Mucosa of stomach (tissue), 1 donor: ENCODE results near the gene STX11.
A peak's percentile ranks its signal among the peaks of the same experiment; 100 is the strongest.

Experiments used
- H3K27me3 ChIP-seq: one replicate; pipeline ENCODE4 v1.7.0; 2013; ENCODE audit warnings: mild to moderate bottlenecking, low read length; ENCODE audit not compliant: control insufficient read depth, insufficient read depth
- H3K36me3 ChIP-seq: one replicate; pipeline ENCODE4 v1.7.0; 2013; ENCODE audit warnings: low read length; ENCODE audit not compliant: control insufficient read depth, insufficient read depth
- H3K4me1 ChIP-seq: one replicate; pipeline ENCODE4 v1.7.0; 2013; ENCODE audit warnings: mild to moderate bottlenecking, low read length; ENCODE audit not compliant: control insufficient read depth, insufficient read depth
- H3K4me3 ChIP-seq: one replicate; pipeline ENCODE4 v1.7.0; 2013; ENCODE audit warnings: low read length
- H3K9ac ChIP-seq: one replicate; pipeline ENCODE4 v1.7.0; 2013; ENCODE audit warnings: mild to moderate bottlenecking, low read length, moderate library complexity
- H3K9me3 ChIP-seq: one replicate; pipeline ENCODE4 v1.7.0; 2013; ENCODE audit warnings: mild to moderate bottlenecking, low read length, moderate library complexity; ENCODE audit not compliant: control insufficient read depth
- donor health status: Pancreatic carcinoma.

STX11 gene

DNA sequence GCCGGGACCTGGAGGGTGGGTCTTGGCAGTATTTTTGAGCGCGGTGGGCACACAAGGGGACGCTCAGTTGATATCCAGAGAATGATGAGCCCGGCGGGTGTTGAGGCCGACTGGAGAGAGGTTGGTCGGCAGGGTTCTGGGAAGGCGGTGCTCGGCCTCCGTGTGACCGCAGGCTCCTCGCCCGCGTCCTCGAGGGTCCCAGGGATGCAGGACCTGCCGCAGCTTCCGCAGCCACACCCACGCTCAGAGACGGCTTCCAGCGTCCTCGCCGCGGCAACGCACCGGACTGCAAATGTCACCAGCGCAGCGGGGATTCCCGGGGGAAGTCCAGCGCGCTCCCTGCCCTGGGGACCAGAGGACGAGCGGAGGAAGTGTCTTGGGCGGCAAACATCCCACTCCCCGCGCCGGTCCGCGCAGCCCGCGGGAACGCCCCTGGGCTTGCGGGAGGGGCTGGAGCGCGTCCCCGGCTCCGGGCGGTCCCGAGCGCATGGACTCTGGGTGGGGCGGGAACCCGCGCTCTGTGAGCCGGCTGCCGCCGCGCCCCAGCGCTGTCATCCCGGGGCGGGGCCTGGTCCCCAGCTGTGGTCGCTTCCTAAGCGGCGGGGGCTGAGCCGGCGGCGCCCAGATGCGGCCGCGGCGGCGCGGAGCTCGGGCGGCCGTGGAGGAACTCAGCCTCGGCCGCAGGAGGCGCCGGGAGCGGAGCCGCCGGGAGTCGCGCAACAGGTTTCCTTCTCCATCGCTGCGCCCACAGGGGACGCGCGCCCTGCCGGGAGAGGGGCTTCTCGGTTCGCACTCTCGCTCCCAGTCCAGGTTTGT is at the start of gene STX11:
STX11 (plus strand) TSS at position 624 of the 816 bp plus-strand sequence. CDS start 36,111 bp downstream, outside the sequence.
- Histone ChIP-seq H3K27me3 (peaks cover 38% of the 10 kb centered on the region), H3K4me3 (peak within 1 kb of the TSS; percentile 38), H3K36me3 (no peaks in the 10 kb centered on the region), H3K9me3 (peaks cover 4% of the 10 kb centered on the region), H3K4me1 (peaks cover 9% of the 10 kb centered on the region), H3K9ac (peak within 1 kb of the TSS; percentile 42)

DNA sequence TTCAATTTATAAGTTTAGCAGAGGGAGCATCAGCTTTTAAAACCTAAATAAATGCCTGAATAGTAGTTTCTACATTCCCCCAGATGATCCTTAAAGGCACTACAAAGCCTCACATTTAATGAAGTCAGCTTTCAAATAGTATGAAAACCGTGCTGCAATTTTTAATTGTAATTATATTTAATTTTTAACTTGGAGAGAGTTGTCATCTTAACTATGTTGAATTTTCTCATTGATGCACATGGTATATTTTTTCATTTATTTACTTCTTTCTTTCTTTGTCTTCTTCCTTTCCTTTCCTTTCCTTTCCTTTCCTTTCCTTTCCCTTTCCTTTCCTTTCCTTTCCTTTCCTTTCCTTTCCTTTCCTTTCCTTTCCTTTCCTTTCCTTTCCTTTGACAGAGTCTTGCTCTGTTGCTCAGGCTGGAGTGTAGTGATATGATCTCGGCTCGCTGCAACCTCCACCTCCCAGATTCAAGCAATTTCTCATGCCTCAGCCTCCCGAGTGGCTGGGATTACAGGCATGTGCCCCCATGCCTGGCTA is 47.2 kb upstream of the STX11 start:
- Histone ChIP-seq H3K9ac (no peak overlapping the region), H3K9me3 (no peaks in the 10 kb centered on the region), H3K4me1 (no peaks in the 10 kb centered on the region), H3K27me3 (no peaks in the 10 kb centered on the region), H3K36me3 (no peaks in the 10 kb centered on the region), H3K4me3 (no peak overlapping the region)

DNA sequence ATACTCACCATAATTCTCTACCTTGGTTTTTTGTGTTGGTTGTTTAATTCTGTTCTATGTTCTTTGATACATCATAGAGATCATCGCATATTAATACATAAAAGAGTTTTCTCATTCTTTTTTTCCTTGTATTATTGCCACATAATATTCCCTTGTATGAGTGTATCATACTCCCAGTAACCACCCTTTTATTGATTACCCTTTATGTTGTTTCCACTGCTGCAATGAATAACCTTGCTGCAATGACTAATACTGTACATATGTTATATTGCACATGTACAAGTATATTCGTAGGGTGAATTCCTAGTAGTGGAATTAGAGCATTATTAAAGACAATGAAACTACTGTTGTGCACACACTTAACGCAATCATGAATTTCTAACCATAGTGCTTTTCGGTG is 45.8 kb upstream of the STX11 start:
- no peaks in the 10 kb centered on the region for H3K27me3 ChIP-seq
- H3K36me3 ChIP-seq = no peaks in the 10 kb centered on the region
- H3K9me3 ChIP-seq = no peaks in the 10 kb centered on the region
- H3K9ac ChIP-seq = no peak overlapping the region
- H3K4me3 ChIP-seq = no peak overlapping the region
- H3K4me1 ChIP-seq = no peaks in the 10 kb centered on the region

DNA sequence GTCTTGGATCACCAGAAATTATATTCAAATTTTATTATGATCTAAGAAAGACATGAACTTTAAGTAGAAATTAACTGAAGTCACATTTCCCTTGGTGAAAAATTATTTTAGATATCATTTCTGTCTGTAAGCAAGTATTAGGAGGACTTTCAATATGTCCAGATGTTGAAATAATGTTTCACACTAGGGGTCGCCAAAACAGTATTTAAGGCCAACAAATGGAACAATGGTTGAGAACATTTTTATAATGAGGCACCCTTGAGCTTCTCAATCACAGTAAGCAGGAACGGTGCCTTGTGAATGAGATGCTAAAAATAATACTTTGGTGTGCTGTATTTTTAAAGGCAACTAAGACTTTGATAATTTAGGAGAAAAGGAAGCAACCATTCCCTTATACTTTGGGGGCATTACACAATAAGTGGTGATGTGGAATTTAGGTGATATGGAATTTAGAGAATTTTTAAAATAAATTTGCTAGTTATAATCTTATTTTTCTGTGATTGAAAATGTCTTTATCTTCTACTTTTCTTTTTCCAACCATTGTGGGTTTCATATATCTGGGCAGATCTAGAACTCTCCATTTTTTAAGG is 45.3 kb upstream of the STX11 start:
- Histone ChIP-seq H3K4me1 (no peaks in the 10 kb centered on the region), H3K36me3 (no peaks in the 10 kb centered on the region), H3K9me3 (no peaks in the 10 kb centered on the region), H3K27me3 (no peaks in the 10 kb centered on the region), H3K9ac (no peak overlapping the region), H3K4me3 (no peak overlapping the region)

DNA sequence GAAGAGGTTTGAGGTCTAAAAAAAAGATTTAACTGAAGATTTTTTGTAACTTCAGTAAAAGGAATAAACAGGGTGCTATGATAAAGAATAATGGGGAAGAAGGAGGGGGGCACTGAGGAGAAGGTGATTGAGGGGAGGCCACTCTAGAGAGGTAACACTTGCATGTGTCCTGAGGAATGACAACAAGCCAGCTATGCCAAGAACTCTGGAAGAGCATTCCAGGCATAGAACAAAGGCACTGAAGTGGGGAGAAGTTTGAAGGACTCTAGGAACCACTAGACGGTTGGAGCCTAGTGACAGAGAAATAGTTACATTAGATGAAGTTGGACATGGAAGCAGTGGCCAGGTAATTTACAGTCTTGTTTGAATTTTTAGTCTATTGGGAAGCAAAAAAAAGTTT is 44.1 kb upstream of the STX11 start:
- Histone ChIP-seq H3K27me3 (no peaks in the 10 kb centered on the region), H3K9ac (no peak overlapping the region), H3K4me3 (no peak overlapping the region), H3K4me1 (no peaks in the 10 kb centered on the region), H3K36me3 (no peaks in the 10 kb centered on the region), H3K9me3 (no peaks in the 10 kb centered on the region)

DNA sequence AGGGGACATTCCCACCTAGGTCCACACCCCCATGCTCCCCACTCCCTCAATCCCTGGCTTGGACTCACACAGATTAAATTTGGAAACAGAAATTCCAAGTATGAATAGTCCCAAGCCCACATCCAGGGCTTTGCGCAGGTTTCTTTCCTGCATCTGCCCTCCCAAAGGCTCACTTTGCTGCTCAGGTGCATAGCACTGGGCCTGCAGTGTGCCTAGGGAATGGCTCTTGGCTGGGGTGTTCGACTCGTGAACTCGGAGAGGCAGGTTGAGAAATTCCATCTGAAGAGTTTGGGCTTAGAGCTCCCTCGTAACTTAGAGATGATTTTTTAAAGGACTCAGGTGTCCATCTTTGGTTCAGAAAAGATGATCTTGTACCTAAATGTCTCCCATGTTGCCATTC is 40.1 kb upstream of the STX11 start:
- no peaks in the 10 kb centered on the region for H3K36me3 ChIP-seq
- H3K4me3 ChIP-seq = no peak overlapping the region
- no peak overlapping the region for H3K9ac ChIP-seq
- H3K4me1 ChIP-seq = no peaks in the 10 kb centered on the region
- no peaks in the 10 kb centered on the region for H3K9me3 ChIP-seq
- H3K27me3 ChIP-seq = no peaks in the 10 kb centered on the region

DNA sequence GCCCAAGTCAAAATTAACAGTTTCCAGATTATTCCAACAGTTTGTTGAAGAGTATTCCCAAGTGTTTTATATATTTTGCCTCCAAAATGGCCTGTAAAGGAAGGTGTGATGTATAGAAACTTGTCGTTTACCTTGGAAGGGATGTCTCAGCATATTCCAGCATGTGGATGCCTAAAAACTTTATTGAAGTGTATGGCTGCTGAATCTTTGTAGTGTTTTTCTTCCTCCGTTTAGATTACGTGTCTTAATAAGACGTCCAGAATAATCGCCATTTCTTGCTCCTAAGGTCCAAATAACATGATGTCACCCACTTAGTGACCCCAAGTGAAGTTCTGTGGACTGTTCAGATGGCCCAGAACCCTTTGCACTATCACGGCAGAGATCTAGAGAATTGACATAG is 37.0 kb upstream of the STX11 start:
- Histone ChIP-seq H3K36me3 (no peaks in the 10 kb centered on the region), H3K4me1 (no peaks in the 10 kb centered on the region), H3K9ac (no peak overlapping the region), H3K4me3 (no peak overlapping the region), H3K9me3 (no peaks in the 10 kb centered on the region), H3K27me3 (no peaks in the 10 kb centered on the region)

DNA sequence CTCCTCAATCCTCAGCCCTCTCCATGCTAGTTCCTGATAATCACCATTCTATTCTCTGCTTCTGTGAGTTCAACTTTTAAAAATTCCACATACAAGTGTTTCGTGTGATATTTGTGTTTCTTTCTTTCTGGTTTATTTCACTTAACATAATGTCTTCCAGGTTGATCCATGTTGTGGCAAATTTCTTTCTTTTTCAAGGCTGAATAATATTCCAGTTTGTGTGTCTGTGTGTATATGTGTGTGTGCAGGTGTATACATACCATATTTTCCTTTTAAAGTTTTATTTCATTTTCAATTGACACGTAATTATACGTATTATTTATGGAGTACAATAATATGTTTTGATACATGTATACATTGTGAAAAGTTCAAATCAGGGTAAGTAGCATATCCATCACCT is 35.1 kb upstream of the STX11 start:
- no peak overlapping the region for H3K4me3 ChIP-seq
- H3K9me3 ChIP-seq = no peaks in the 10 kb centered on the region
- no peaks in the 10 kb centered on the region for H3K4me1 ChIP-seq
- no peaks in the 10 kb centered on the region for H3K27me3 ChIP-seq
- H3K9ac ChIP-seq = no peak overlapping the region
- no peaks in the 10 kb centered on the region for H3K36me3 ChIP-seq

DNA sequence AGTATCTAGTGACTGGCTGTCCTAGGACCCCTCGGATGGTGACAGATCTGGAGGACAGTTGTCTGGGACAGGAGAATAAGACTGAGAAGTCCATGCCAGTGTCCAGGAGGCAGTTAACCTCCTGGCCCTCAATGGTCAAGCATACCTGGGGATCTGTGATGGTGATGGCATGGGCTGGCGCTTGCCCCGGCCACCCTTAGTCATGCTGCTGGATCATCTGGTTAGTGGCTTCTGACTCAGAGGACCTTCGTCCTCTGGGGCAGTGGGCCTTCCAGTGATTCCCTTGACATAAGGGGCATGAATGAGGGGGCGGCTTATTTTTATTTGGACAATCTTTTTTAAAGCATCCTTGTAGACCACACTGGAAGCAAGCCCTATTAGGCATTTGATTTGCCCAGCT is 30.9 kb upstream of the STX11 start:
- Histone ChIP-seq H3K4me1 (no peaks in the 10 kb centered on the region), H3K9ac (no peak overlapping the region), H3K4me3 (no peak overlapping the region)

DNA sequence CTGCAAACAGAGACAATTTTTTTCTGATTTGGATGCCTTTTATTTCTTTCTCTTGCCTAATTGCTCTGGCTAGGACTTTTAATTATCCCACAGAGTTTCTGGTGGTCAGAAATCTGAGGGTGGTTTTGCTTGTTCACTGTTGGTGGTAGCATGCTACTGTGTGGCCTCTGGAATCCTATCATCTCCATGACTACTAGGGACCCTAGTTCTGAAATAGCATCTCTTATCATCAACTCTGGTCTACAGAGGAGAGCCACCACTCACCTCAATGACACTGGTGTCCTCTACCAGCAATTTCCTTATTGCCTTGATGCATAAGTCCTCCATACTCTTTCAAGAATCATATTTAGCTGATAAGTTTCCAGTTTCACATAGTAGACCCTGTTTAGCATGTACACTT is 27.5 kb upstream of the STX11 start:
- Histone ChIP-seq H3K4me3 (no peak overlapping the region), H3K9me3 (no peaks in the 10 kb centered on the region), H3K9ac (no peak overlapping the region), H3K36me3 (no peaks in the 10 kb centered on the region), H3K27me3 (no peaks in the 10 kb centered on the region), H3K4me1 (no peaks in the 10 kb centered on the region)

More for the DNA sequence above, 30.9 kb upstream of the STX11 start:
- Histone ChIP-seq H3K36me3 (no peaks in the 10 kb centered on the region), H3K9me3 (no peaks in the 10 kb centered on the region), H3K27me3 (no peaks in the 10 kb centered on the region)

DNA sequence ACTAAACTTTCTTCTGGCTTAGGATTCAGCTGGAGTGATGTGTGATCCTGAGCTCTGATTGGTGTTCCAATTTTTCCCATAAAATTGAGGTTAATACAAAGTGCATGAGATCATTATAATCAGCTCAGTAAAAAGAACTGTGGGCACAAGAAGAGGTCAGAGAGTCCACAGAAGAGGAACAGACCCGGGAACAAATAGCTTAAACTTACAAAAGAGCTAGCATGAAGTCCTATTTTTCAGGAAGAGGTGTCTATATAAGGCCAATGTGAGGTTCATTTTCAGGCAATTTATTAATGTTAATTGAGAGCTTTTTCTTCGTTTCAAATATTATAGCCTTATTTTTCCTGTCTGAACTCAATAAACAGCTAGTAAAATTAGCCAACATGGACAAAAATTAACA is 26.9 kb upstream of the STX11 start:
- H3K9me3 ChIP-seq = no peaks in the 10 kb centered on the region
- H3K27me3 ChIP-seq = no peaks in the 10 kb centered on the region
- no peak overlapping the region for H3K9ac ChIP-seq
- no peaks in the 10 kb centered on the region for H3K4me1 ChIP-seq
- H3K36me3 ChIP-seq = no peaks in the 10 kb centered on the region
- no peak overlapping the region for H3K4me3 ChIP-seq

DNA sequence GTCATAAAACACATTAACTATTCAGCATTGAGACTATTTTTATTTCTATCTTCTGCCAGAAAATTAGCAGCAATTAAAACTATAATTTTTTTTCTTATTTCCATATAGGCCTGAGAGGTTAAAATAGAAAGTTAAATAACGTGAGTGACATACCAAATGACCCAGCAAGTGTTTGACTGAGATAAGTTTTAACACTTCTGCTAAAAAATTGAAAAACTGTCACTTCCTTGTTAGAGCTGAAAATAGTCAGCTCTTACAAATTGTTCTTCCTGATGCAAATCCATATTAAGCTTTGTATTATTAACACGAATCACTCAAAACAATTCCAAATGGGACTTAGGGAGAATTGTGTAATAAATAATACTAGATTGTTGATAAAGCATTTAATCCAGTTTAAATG is 26.5 kb upstream of the STX11 start:
- Histone ChIP-seq H3K27me3 (no peaks in the 10 kb centered on the region), H3K9me3 (no peaks in the 10 kb centered on the region), H3K4me1 (no peaks in the 10 kb centered on the region), H3K9ac (no peak overlapping the region), H3K36me3 (no peaks in the 10 kb centered on the region), H3K4me3 (no peak overlapping the region)
